Measurements from ENCODE around the gene CALML4.
"Not testable (repeated sequence)": the region's sequence is repeated elsewhere in the genome, so short reads cannot be mapped to it uniquely, and the experiment has no call there.

Gene CALML4

GRCh38 chr15:68208136-68208535 lies 3.0 kb upstream of the CALML4 start:
- DNase-seq (ENCODE audit: low read depth in 2 of 2), result no peak

GRCh38 chr15:68207176-68207935 lies 2.2 kb upstream of the CALML4 start:
- no peak for DNase-seq (ENCODE audit: low read depth in 2 of 2)

GRCh38 chr15:68206711-68207151 lies 1.6 kb upstream of the CALML4 start:
- no peak for DNase-seq (ENCODE audit: low read depth in 2 of 2)

GRCh38 chr15:68205954-68206539 lies 915 bp upstream of the CALML4 start:
- no peak for DNase-seq (ENCODE audit: low read depth in 2 of 2)

- DNase-seq (ENCODE audit: low read depth in 2 of 2), result no peak
Measured at GRCh38 chr15:68205558-68205944, 419 bp upstream of the CALML4 start.

- DNase-seq (ENCODE audit: low read depth in 2 of 2), result no peak
Measured at GRCh38 chr15:68204361-68204760, 771 bp downstream of the CALML4 start.

- no peak for DNase-seq (ENCODE audit: low read depth in 2 of 2)
Measured at GRCh38 chr15:68203956-68204355, 1.2 kb downstream of the CALML4 start.

- DNase-seq (ENCODE audit: low read depth in 2 of 2), result no peak
Measured at GRCh38 chr15:68203486-68203885, 1.6 kb downstream of the CALML4 start.

GRCh38 chr15:68202994-68203393 lies 2.1 kb downstream of the CALML4 start:
- DNase-seq (ENCODE audit: low read depth in 2 of 2), result not testable (repeated sequence)

- DNase-seq (ENCODE audit: low read depth in 2 of 2), result no peak
Measured at GRCh38 chr15:68201879-68202261, 3.3 kb downstream of the CALML4 start.

- DNase-seq (ENCODE audit: low read depth in 2 of 2), result no peak
Measured at GRCh38 chr15:68201153-68201878, 3.8 kb downstream of the CALML4 start.

GRCh38 chr15:68200016-68200861 lies 4.9 kb downstream of the CALML4 start:
- no peak for DNase-seq (ENCODE audit: low read depth in 2 of 2)

- no peak for DNase-seq (ENCODE audit: low read depth in 2 of 2)
Measured at GRCh38 chr15:68199340-68199739, 5.8 kb downstream of the CALML4 start.

GRCh38 chr15:68197661-68198437 lies 7.3 kb downstream of the CALML4 start:
- DNase-seq (ENCODE audit: low read depth in 2 of 2), result no peak

GRCh38 chr15:68197170-68197492 lies 8.0 kb downstream of the CALML4 start:
- no peak for DNase-seq (ENCODE audit: low read depth in 2 of 2)

GRCh38 chr15:68196445-68197169 lies 8.5 kb downstream of the CALML4 start:
- DNase-seq (ENCODE audit: low read depth in 2 of 2), result no peak

- no peak for DNase-seq (ENCODE audit: low read depth in 2 of 2)
Measured at GRCh38 chr15:68195336-68196112, 9.6 kb downstream of the CALML4 start.

- no peak for DNase-seq (ENCODE audit: low read depth in 2 of 2)
Measured at GRCh38 chr15:68192804-68193486, 12.2 kb downstream of the CALML4 start.

- DNase-seq (ENCODE audit: low read depth in 2 of 2), result no peak
Measured at GRCh38 chr15:68192117-68192516, 13.0 kb downstream of the CALML4 start.
